ENCODE measurements around the gene CAMK1G. TPM values are rescaled to one million over a fixed set of nuclear protein-coding genes. Genes with fewer than 3 reads are reported as not detected.

CAMK1G gene
- total RNA-seq, 1 experiment from 2014 or later, result 21.2 TPM

DNA sequence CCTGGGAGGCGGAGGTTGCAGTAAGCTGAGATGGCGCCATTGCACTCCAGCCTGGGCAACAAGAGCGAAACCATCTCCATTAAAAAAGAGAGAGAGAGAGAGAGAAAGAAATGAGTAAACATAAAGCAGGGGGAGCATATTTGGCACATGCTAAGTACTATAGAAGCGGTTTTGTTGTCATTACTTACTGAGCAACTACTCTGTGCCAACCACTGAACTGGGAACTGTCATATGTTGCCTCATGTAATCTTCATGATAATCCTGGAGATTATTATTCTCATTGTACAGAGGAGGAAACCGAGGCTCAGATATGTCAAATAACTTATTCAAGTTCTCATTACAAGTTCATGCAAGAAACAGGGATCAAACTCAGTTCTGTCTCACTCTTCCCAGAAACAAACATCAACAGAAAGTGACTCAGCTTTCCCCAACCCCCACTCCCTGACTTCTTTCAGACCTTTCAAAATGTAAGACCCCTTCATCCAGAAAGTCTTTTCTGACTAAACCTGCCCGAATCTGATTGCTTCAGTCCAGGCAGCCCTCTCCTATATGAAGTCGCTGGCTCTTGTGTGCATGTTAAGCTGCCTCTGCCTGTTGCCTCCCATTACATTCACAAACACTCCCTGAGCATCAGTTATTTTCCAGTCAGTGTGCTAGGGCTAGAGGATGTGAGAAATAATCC is 45.2 kb downstream of the CAMK1G start:
- Histone ChIP-seq H3K9me3 (ENCODE audit: low read depth, low read length, poor library complexity, severe bottlenecking) (no peaks in the 10 kb centered on the region), H3K27me3 (replicated peaks; ENCODE audit: insufficient read depth, low read depth, low read length, poor library complexity) (no peaks in the 10 kb centered on the region), H3K36me3 (ENCODE audit: insufficient read depth, low read length, poor library complexity, severe bottlenecking) (no peaks in the 10 kb centered on the region), H3K4me1 (ENCODE audit: insufficient read depth, low read length, poor library complexity, severe bottlenecking) (peaks cover 42% of the 10 kb centered on the region), H3K4me3 (ENCODE audit: low read depth, low read length, poor library complexity, severe bottlenecking) (no peak overlapping the region), H3K27ac (ENCODE audit: low read depth, low read length, poor library complexity, severe bottlenecking) (no peak overlapping the region)
- POLR2A ChIA-PET (ENCODE audit: low non-redundant PET), result no interaction called here
- intact Hi-C loops (cut with micrococcal nuclease; ENCODE audit: unreplicated experiment), result loop anchor here (2.0 kb wide), 1 partner anchor 140 kb away; no protein-coding TSS in a partner anchor
- DNase-seq (ENCODE audit: low spot score), result no peak
- CTCF ChIA-PET, result interaction anchor here (0.6 to 2.0 kb wide), 2 partner anchors 59 to 66 kb away, joined by 3 to 20 read pairs; no protein-coding TSS in a partner anchor
- no TSS peak for BruUV-seq (replicated peaks)
- TF ChIP-seq EZH2 (IDR thresholded peaks at IDR 0.05; ENCODE audit: borderline replicate concordance, low read depth, low read length, poor library complexity, severe bottlenecking), result no peak
- TF ChIP-seq, protein P1, sequence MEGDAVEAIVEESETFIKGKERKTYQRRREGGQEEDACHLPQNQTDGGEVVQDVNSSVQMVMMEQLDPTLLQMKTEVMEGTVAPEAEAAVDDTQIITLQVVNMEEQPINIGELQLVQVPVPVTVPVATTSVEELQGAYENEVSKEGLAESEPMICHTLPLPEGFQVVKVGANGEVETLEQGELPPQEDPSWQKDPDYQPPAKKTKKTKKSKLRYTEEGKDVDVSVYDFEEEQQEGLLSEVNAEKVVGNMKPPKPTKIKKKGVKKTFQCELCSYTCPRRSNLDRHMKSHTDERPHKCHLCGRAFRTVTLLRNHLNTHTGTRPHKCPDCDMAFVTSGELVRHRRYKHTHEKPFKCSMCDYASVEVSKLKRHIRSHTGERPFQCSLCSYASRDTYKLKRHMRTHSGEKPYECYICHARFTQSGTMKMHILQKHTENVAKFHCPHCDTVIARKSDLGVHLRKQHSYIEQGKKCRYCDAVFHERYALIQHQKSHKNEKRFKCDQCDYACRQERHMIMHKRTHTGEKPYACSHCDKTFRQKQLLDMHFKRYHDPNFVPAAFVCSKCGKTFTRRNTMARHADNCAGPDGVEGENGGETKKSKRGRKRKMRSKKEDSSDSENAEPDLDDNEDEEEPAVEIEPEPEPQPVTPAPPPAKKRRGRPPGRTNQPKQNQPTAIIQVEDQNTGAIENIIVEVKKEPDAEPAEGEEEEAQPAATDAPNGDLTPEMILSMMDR (conservative IDR thresholded peaks at IDR 0.05; ENCODE audit: low read depth, low read length), result no peak

DNA sequence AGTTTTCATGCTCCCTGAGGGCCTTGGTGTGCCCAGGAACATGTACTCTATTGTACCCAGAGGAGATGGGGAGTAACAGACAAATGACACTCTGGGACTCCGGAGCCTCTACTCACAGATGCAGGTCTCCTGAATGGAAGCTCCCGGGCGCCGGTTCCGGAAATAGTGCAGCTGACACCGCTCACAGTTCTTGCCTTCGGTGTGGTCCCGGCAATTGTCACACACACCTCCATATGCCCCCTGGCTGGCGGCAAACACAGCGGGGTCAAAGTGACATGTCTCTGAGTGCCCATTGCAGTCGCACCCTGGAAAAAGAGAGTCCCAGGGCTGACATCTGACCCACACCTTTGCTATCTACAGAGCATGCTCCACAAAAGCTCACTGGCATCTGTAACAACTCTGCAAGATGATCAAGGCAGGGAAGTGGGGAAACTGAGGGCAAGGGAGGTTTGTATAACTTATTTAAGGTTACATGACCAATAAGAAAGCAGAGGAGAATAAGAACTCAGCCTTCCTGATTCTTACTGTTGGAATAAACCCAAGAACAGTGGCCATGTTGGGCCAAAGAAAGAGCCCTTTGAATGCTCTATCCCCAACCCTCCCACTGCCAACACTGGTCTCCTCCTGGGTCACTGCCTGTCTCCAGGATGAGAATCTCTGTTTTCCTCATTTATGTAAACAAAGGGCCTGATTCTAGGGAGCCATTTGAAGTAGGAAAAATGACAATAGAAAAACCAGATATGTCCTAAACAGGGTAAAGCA is 46.3 kb downstream of the CAMK1G start:
- CTCF ChIA-PET, result interaction anchor here (0.6 to 1.6 kb wide), 2 partner anchors 54 to 67 kb away, joined by 3 to 5 read pairs; no protein-coding TSS in a partner anchor
- H3K4me3 ChIP-seq (ENCODE audit: low read depth, low read length, poor library complexity, severe bottlenecking), result no peak overlapping the region
- intact Hi-C loops (cut with micrococcal nuclease; ENCODE audit: unreplicated experiment), result loop anchor here (2.0 kb wide), 1 partner anchor 139 kb away; no protein-coding TSS in a partner anchor
- TF ChIP-seq EZH2 (IDR thresholded peaks at IDR 0.05; ENCODE audit: borderline replicate concordance, low read depth, low read length, poor library complexity, severe bottlenecking), result no peak
- TF ChIP-seq, protein P1 (conservative IDR thresholded peaks at IDR 0.05; ENCODE audit: low read depth, low read length), result no peak
- DNase-seq (ENCODE audit: low spot score), result no peak
- POLR2A ChIA-PET (ENCODE audit: low non-redundant PET), result interaction anchor here (0.6 kb wide), 1 partner anchor 48 kb away, joined by 3 read pairs; no protein-coding TSS in a partner anchor
- no peak overlapping the region for H3K27ac ChIP-seq (ENCODE audit: low read depth, low read length, poor library complexity, severe bottlenecking)
- H3K27me3 ChIP-seq (replicated peaks; ENCODE audit: insufficient read depth, low read depth, low read length, poor library complexity), result no peaks in the 10 kb centered on the region
- peaks cover 33% of the 10 kb centered on the region for H3K4me1 ChIP-seq (ENCODE audit: insufficient read depth, low read length, poor library complexity, severe bottlenecking)
- H3K9me3 ChIP-seq (ENCODE audit: low read depth, low read length, poor library complexity, severe bottlenecking), result no peaks in the 10 kb centered on the region
- no peaks in the 10 kb centered on the region for H3K36me3 ChIP-seq (ENCODE audit: insufficient read depth, low read length, poor library complexity, severe bottlenecking)
- no TSS peak for BruUV-seq (replicated peaks)

DNA sequence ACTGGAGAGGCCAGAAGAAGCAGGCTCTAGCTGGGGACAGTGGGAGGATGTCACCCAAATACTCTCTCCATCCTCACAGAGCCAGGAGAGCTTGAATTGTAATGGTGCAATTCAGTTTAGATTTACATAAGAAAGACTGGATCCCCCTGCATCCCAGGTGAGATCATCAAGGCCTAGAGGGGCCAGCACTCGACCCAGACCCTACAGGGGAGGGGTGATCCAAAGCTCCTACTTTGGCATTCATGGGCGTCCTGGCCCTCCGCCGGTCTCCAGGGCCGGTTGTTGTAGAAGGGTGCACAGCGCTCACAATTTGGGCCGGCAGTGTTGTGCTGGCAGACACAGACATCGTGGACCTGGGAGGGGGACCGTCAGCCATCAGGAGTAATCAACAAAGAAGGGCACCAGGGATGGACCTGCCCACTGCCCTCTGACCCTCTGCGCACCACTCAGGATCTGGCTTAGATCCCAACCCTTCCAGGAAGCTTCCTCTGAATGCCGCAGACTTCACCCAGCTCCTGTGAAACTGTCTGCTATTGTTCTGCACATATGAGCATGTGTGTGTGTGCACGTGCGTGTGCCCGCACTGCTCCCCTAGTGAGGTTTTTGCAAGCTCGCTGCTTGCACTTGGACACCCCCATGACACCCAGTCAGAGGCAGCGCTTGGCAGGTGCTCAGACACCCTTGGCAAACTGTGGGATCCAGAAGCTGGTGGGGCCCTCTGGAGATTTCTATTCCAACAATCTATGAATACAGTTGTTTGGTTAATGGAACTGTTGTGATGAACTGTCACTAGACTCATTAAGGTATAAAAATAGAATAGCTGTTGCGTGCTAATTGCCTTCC is 47.1 kb downstream of the CAMK1G start:
- Histone ChIP-seq H3K4me1 (ENCODE audit: insufficient read depth, low read length, poor library complexity, severe bottlenecking) (peaks cover 25% of the 10 kb centered on the region), H3K27me3 (replicated peaks; ENCODE audit: insufficient read depth, low read depth, low read length, poor library complexity) (no peaks in the 10 kb centered on the region), H3K4me3 (ENCODE audit: low read depth, low read length, poor library complexity, severe bottlenecking) (no peak overlapping the region), H3K9me3 (ENCODE audit: low read depth, low read length, poor library complexity, severe bottlenecking) (no peaks in the 10 kb centered on the region), H3K36me3 (ENCODE audit: insufficient read depth, low read length, poor library complexity, severe bottlenecking) (no peaks in the 10 kb centered on the region), H3K27ac (ENCODE audit: low read depth, low read length, poor library complexity, severe bottlenecking) (no peak overlapping the region)
- intact Hi-C loops (cut with micrococcal nuclease; ENCODE audit: unreplicated experiment), result no loop called here
- BruUV-seq (replicated peaks), result no TSS peak
- ChIA-PET POLR2A (ENCODE audit: low non-redundant PET) (interaction anchor here (0.6 kb wide), 1 partner anchor 47 kb away, joined by 3 read pairs; no protein-coding TSS in a partner anchor), CTCF (interaction anchor here (1.6 kb wide), 1 partner anchor 54 kb away, joined by 5 read pairs; no protein-coding TSS in a partner anchor)
- TF ChIP-seq, protein P1 (conservative IDR thresholded peaks at IDR 0.05; ENCODE audit: low read depth, low read length), result no peak
- no peak for TF ChIP-seq EZH2 (IDR thresholded peaks at IDR 0.05; ENCODE audit: borderline replicate concordance, low read depth, low read length, poor library complexity, severe bottlenecking)
- no peak for DNase-seq (ENCODE audit: low spot score)

Measured in A673 (cell line).